ENCODE results near the gene PRDM12.

Gene PRDM12

GRCh38 chr9:130689937-130690700 lies 25.7 kb downstream of the PRDM12 start:
- DNase-seq (ENCODE audit: low read depth), result peak; percentile 83

GRCh38 chr9:130692321-130692720 lies 27.9 kb downstream of the PRDM12 start:
- no peak for DNase-seq (ENCODE audit: low read depth)

- no peak for DNase-seq (ENCODE audit: low read depth)
Observed at GRCh38 chr9:130693101-130693425, 28.7 kb downstream of the PRDM12 start.

GRCh38 chr9:130693426-130694191 lies 29.2 kb downstream of the PRDM12 start, which contains the start of gene EXOSC2:
Gene EXOSC2, plus strand, starts transcription at chr9:130693780. Its CDS starts 12 bp downstream, at chr9:130693792.
- peak; percentile 97 for DNase-seq (ENCODE audit: low read depth)

GRCh38 chr9:130694205-130694604 lies 29.8 kb downstream of the PRDM12 start:
- DNase-seq (ENCODE audit: low read depth), result no peak

GRCh38 chr9:130696139-130696650 lies 31.8 kb downstream of the PRDM12 start:
- no peak for DNase-seq (ENCODE audit: low read depth)

- DNase-seq (ENCODE audit: low read depth), result no peak
Observed at GRCh38 chr9:130696996-130697395, 32.6 kb downstream of the PRDM12 start.

- peak; percentile 57 for DNase-seq (ENCODE audit: low read depth)
Observed at GRCh38 chr9:130698514-130698913, 34.1 kb downstream of the PRDM12 start.

- DNase-seq (ENCODE audit: low read depth), result no peak
Observed at GRCh38 chr9:130699047-130699446, 34.7 kb downstream of the PRDM12 start.

- DNase-seq (ENCODE audit: low read depth), result peak; percentile 67
Observed at GRCh38 chr9:130701059-130702022, 36.9 kb downstream of the PRDM12 start.

- no peak for DNase-seq (ENCODE audit: low read depth)
Observed at GRCh38 chr9:130703501-130703900, 39.1 kb downstream of the PRDM12 start.

GRCh38 chr9:130707225-130707976 lies 43.0 kb downstream of the PRDM12 start:
- peak; percentile 56 for DNase-seq (ENCODE audit: low read depth)

- no peak for DNase-seq (ENCODE audit: low read depth)
Observed at GRCh38 chr9:130710822-130711352, 46.5 kb downstream of the PRDM12 start.

GRCh38 chr9:130711469-130711868 lies 47.1 kb downstream of the PRDM12 start:
- no peak for DNase-seq (ENCODE audit: low read depth)

GRCh38 chr9:130712564-130713285 lies 48.3 kb downstream of the PRDM12 start:
- peak; percentile 98 for DNase-seq (ENCODE audit: low read depth)

GRCh38 chr9:130713286-130713960 lies 49.0 kb downstream of the PRDM12 start:
- DNase-seq (ENCODE audit: low read depth), result no peak

GRCh38 chr9:130714586-130715110 lies 50.3 kb downstream of the PRDM12 start:
- DNase-seq (ENCODE audit: low read depth), result peak; percentile 29

- DNase-seq (ENCODE audit: low read depth), result no peak
Observed at GRCh38 chr9:130715270-130715669, 50.9 kb downstream of the PRDM12 start.

GRCh38 chr9:130718562-130718961 lies 54.2 kb downstream of the PRDM12 start:
- no peak for DNase-seq (ENCODE audit: low read depth)

All from amniotic epithelial cell (primary cell).